22Rv1 (cell line): ENCODE measurements around the gene TNS3.

Experiments
- ZFX ChIP-seq: fragments of 450-650 bp; IDR thresholded peaks from 2 replicates; pipeline ENCODE4 v1.6.1; 2017; ENCODE audit warnings: antibody characterized with exemption, borderline replicate concordance
- TF ChIP-seq, protein P1 (sequence below): fragments of 450-650 bp; IDR thresholded peaks from 2 replicates; pipeline ENCODE4 v1.5.1; 2017; ENCODE audit warnings: mild to moderate bottlenecking

DNA sequence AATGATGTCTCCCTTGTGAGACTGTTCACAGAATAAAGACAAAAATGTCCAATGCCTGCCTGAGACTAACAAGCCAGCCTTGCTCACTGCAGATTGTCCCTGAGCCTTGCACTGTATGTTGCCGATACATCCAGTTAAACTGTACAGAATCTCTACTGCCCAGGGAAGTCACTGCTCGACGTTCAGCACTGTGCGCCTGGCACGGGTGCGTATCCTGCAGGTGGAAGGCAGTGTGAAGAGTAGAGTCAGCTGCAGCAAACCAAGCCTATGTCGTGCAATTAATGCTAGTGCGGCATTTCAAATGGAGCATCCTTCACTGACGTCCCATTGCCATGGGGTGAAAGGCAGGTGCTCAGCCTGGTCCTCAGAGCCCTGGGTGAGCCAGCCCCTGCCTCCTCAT, 132.9 kb downstream of the TNS3 start:
- TF ChIP-seq, protein P1, sequence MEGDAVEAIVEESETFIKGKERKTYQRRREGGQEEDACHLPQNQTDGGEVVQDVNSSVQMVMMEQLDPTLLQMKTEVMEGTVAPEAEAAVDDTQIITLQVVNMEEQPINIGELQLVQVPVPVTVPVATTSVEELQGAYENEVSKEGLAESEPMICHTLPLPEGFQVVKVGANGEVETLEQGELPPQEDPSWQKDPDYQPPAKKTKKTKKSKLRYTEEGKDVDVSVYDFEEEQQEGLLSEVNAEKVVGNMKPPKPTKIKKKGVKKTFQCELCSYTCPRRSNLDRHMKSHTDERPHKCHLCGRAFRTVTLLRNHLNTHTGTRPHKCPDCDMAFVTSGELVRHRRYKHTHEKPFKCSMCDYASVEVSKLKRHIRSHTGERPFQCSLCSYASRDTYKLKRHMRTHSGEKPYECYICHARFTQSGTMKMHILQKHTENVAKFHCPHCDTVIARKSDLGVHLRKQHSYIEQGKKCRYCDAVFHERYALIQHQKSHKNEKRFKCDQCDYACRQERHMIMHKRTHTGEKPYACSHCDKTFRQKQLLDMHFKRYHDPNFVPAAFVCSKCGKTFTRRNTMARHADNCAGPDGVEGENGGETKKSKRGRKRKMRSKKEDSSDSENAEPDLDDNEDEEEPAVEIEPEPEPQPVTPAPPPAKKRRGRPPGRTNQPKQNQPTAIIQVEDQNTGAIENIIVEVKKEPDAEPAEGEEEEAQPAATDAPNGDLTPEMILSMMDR, result no peak
- TF ChIP-seq ZFX, result no peak
